GM12878 (cell line): ENCODE results near the gene ZGLP1. TPM values are rescaled to one million over a fixed set of nuclear protein-coding genes. Genes with fewer than 3 reads are reported as not detected.

Source experiments
- ATAC-seq: fragments of 200-7000 bp; cut with Tn5 transposase; 3 replicates; pipeline ENCODE4 v1.9.1; 2020; ENCODE audit warnings: mild to moderate bottlenecking, moderate library complexity
- BruUV-seq: library from RNA; stranded (reverse); fragments of 400-500 nt; replicated peaks from 2 replicates; lab custom pipeline; 2021; lab: Mats Ljungman, UMichigan
- CTCF ChIA-PET: fragments of 300-600 bp; sonication (Branson Sonifier 250); formaldehyde crosslinking; extraction: SDS; loops from one replicate; lab custom pipeline; 2021; ENCODE audit warnings: inconsistent platforms; lab: Yijun Ruan, JAX
- POLR2A ChIA-PET: fragments of 350-600 bp; formaldehyde crosslinking; extraction: SDS; loops from one replicate; lab custom pipeline; 2021; ENCODE audit warnings: inconsistent platforms; lab: Charles Lee
- RAD21 ChIA-PET: fragments of 300-600 bp; sonication (Branson Sonifier 250); formaldehyde crosslinking; loops from one replicate; lab custom pipeline; 2023; ENCODE audit warnings: antibody characterized with exemption; ENCODE audit not compliant: unreplicated experiment; lab: Charles Lee
- SMC1A ChIA-PET: fragments of 300-600 bp; sonication (Branson Sonifier 250); formaldehyde crosslinking; loops from one replicate; lab custom pipeline; 2023; ENCODE audit not compliant: unreplicated experiment, uncharacterized antibody; lab: Charles Lee
- DNase-seq: peaks from one replicate; pipeline ENCODE4 v3.0.0-alpha.2; 2011; ENCODE audit warnings: low read depth, low spot score
- FAIRE-seq: peaks from 3 replicates; lab custom pipeline; 2011; peaks lifted over from hg19 to GRCh38; lab: Jason Lieb, UNC
- H2AFZ ChIP-seq: 2 replicates; pipeline ENCODE4 v1.6.0; 2011; ENCODE audit warnings: low read depth, low read length, control low read depth; ENCODE audit not compliant: control insufficient read depth
- H3K27ac ChIP-seq: 2 replicates; pipeline ENCODE4 v1.5.1; 2011; ENCODE audit warnings: control low read depth; ENCODE audit not compliant: control insufficient read depth, insufficient read depth
- H3K27me3 ChIP-seq, 2 experiments: replicated peaks in 1 of 2; 2 replicates each; pipeline versions ENCODE4 v1.6.0 to v1.6.1; 2011; ENCODE audit warnings: low read length in 1 of 2; ENCODE audit not compliant: control insufficient read depth in 2 of 2, insufficient read depth in 2 of 2
- H3K36me3 ChIP-seq, 2 experiments: 2 replicates each; pipeline ENCODE4 v1.5.1; 2011; ENCODE audit warnings: low read length in 1 of 2; ENCODE audit not compliant: control insufficient read depth in 2 of 2, insufficient read depth in 2 of 2
- H3K4me1 ChIP-seq: 2 replicates; pipeline ENCODE4 v1.6.1; 2011; ENCODE audit warnings: mild to moderate bottlenecking, low read length, moderate library complexity, mixed read lengths; ENCODE audit not compliant: control insufficient read depth, insufficient read depth
- H3K4me2 ChIP-seq: 2 replicates; pipeline ENCODE4 v1.6.0; 2011; ENCODE audit warnings: control low read depth; ENCODE audit not compliant: control insufficient read depth, insufficient read depth
- H3K4me3 ChIP-seq: fragments of 200-600 bp; sonication (generic); 2 replicates; pipeline ENCODE4 v1.5.1; 2016
- H3K79me2 ChIP-seq: 2 replicates; pipeline ENCODE4 v1.6.0; 2011; ENCODE audit warnings: low read length; ENCODE audit not compliant: control insufficient read depth, insufficient read depth
- H3K9ac ChIP-seq: 2 replicates; pipeline ENCODE4 v1.8.0; 2011; ENCODE audit warnings: low read length, control low read depth, mixed read lengths; ENCODE audit not compliant: control insufficient read depth, insufficient read depth
- H3K9me3 ChIP-seq: replicated peaks from 3 replicates; pipeline ENCODE4 v1.5.1; 2011; ENCODE audit warnings: mild to moderate bottlenecking, low read length; ENCODE audit not compliant: control insufficient read depth, insufficient read depth
- H4K20me1 ChIP-seq: 2 replicates; pipeline ENCODE4 v1.6.0; 2011; ENCODE audit not compliant: control insufficient read depth, insufficient read depth
- CBFB ChIP-seq: IDR thresholded peaks from 2 replicates; pipeline ENCODE4 v1.6.1; 2016; ENCODE audit warnings: antibody characterized with exemption, low read depth
- DPF2 ChIP-seq: fragments of 450-650 bp; IDR thresholded peaks from 2 replicates; pipeline ENCODE4 v1.6.1; 2017; ENCODE audit warnings: mild to moderate bottlenecking
- E2F8 ChIP-seq: fragments of 450-650 bp; IDR thresholded peaks from 2 replicates; pipeline ENCODE4 v1.6.1; 2018; ENCODE audit warnings: mild to moderate bottlenecking, low read depth, moderate library complexity; ENCODE audit not compliant: partially characterized antibody
- EGR1 ChIP-seq, 2 experiments: IDR thresholded peaks; 1 replicate in 1 of 2; 2 replicates in 1 of 2; pipeline ENCODE4 v1.6.1; 2011 to 2012; ENCODE audit warnings: low read depth in 2 of 2, low read length in 2 of 2, borderline replicate concordance in 1 of 2, mild to moderate bottlenecking in 1 of 2, moderate library complexity in 1 of 2
- EZH2 ChIP-seq: IDR thresholded peaks from 2 replicates; pipeline ENCODE4 v1.6.1; 2012; ENCODE audit warnings: low read depth, mild to moderate bottlenecking, control low read depth, inconsistent platforms, low read length, borderline replicate concordance; ENCODE audit not compliant: control insufficient read depth
- FOS ChIP-seq: IDR thresholded peaks from 3 replicates; pipeline ENCODE4 v1.6.1; 2011; ENCODE audit warnings: borderline replicate concordance; ENCODE audit not compliant: insufficient read length; ENCODE audit errors: extremely low read depth
- HDGF ChIP-seq: fragments of 450-650 bp; IDR thresholded peaks from 2 replicates; pipeline ENCODE4 v1.6.1; 2016; ENCODE audit warnings: antibody characterized with exemption
- LARP7 ChIP-seq: fragments of 450-650 bp; IDR thresholded peaks from 2 replicates; pipeline ENCODE4 v1.6.1; 2017; ENCODE audit warnings: mild to moderate bottlenecking
- NFYB ChIP-seq: IDR thresholded peaks from 2 replicates; pipeline ENCODE4 v1.6.1; 2011; ENCODE audit warnings: low read depth, mild to moderate bottlenecking, low read length, improper control_type of control experiment, moderate library complexity; ENCODE audit not compliant: insufficient read depth
- POLR2A ChIP-seq: IDR thresholded peaks from 2 replicates; pipeline ENCODE4 v1.6.1; 2011; ENCODE audit warnings: low read depth, mild to moderate bottlenecking, low read length
- RUNX3 ChIP-seq: IDR thresholded peaks from 2 replicates; pipeline ENCODE4 v1.6.1; 2012; ENCODE audit warnings: low read length, inconsistent platforms
- SMAD1 ChIP-seq: fragments of 450-650 bp; IDR thresholded peaks from 2 replicates; pipeline ENCODE4 v1.6.1; 2018; ENCODE audit warnings: mild to moderate bottlenecking, low read depth; ENCODE audit not compliant: partially characterized antibody
- SUZ12 ChIP-seq: fragments of 200-600 bp; sonication (generic); IDR thresholded peaks from one replicate; pipeline ENCODE4 v1.6.1; 2018; ENCODE audit warnings: antibody characterized with exemption, mild to moderate bottlenecking; ENCODE audit not compliant: unreplicated experiment
- TCF7 ChIP-seq: IDR thresholded peaks from 2 replicates; pipeline ENCODE4 v1.6.1; 2014; ENCODE audit warnings: antibody characterized with exemption, borderline replicate concordance
- WGBS: methylation state at CpG from one replicate; pipeline ENCODE4 v1.1.6; 2016; ENCODE audit warnings: low lambda C conversion rate; ENCODE audit not compliant: insufficient replicate concordance, insufficient coverage; ENCODE audit errors: missing lambda C conversion rate; 5-methylcytosine and 5-hydroxymethylcytosine counted together
- in situ Hi-C: fragments of 300-500 bp; cut with MboI; formaldehyde crosslinking; loops from 9 replicates; pipeline ENCODE4 v1.14.3; 2018; ENCODE audit warnings: mixed read lengths
- intact Hi-C: fragments of 100-400 bp; cut with micrococcal nuclease; formaldehyde crosslinking; loops from one replicate; pipeline ENCODE4 v1.14.2; 2022; ENCODE audit not compliant: unreplicated experiment
- polyA plus RNA-seq, 11 experiments: library from polyadenylated mRNA; depleted of rRNA in 4 of 11; unstranded in 6 of 11; stranded (reverse) in 5 of 11; fragments of >200 nt; fragmentation: Nextera tagmentation in 4 of 11; fragmentation: Illumina TruSeq in 1 of 11; extraction: Ambion mirVana in 4 of 11; extraction: Trizol in 1 of 11; gene quantifications; 1 replicate in 1 of 11; 2 replicates in 10 of 11; pipeline versions ENCODE4 v1.2.1 to v1.2.3, GENCODE V29; 2011 to 2016; ENCODE audit warnings: inconsistent platforms in 2 of 11, missing spikeins in 2 of 11, low read depth in 1 of 11
- total RNA-seq, 4 experiments: library from RNA; depleted of rRNA in 3 of 4; stranded (reverse); fragments of >200 nt in 3 of 4; fragmentation: Illumina TruSeq in 1 of 4; extraction: Trizol in 1 of 4; gene quantifications; 2 replicates each; pipeline versions ENCODE4 v1.2.1 to v1.2.3, GENCODE V29; 2013 to 2021
- TF ChIP-seq, protein P1 (sequence below): fragments of 450-650 bp; IDR thresholded peaks from 2 replicates; pipeline ENCODE4 v1.6.1; 2017; ENCODE audit warnings: antibody characterized with exemption, mild to moderate bottlenecking, moderate library complexity
- TF ChIP-seq, protein P2 (sequence below): fragments of 450-650 bp; IDR thresholded peaks from 2 replicates; pipeline ENCODE4 v1.6.1; 2017; ENCODE audit warnings: mild to moderate bottlenecking, low read depth, inconsistent platforms; ENCODE audit not compliant: poor library complexity, severe bottlenecking

Gene ZGLP1
- total and polyA plus RNA-seq, 10 of the 15 experiments (the other 5 are each of a cell fraction or from before 2014, with no cell fraction given) = 0.29 to 5.6 (median 1.3) TPM

DNA sequence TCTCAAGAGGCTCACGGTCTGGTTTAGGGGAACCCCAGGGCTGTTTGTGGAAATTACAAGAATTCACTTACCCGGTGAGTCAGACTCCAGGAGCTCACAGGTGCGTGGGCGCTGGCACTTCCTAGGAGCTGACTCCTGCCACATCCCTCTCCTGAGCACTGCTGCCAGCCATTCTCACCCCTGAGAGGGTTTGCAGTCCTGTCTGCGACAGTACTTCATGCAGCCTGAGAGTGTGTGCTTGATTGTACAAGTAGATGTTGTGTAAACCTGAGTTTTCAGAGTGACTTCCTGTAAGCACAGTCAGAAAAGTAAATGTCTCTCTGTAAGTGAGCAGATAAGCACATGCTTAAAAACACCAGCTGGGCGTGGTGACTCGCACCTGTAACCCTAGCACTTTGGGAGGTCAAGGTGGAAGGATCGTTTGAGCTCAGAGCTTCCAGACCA, 49.5 kb downstream of the ZGLP1 start:
- WGBS = 22% methylated on average over 8 of the region's 8 CpGs
- Histone ChIP-seq H3K4me2 (0 out of 2 replicates have a peak overlapping the region, but pooled peaks have one; percentile 2), H3K9me3 (no peaks in the 10 kb centered on the region; the same call in 2 of the 3 replicates), H3K27ac (peak overlapping the region; percentile 27; the same call in 1 of the 2 replicates), H3K27me3 (no peaks in the 10 kb centered on the region), H4K20me1 (no peaks in the 10 kb centered on the region), H3K36me3 (peaks cover 17 to 21% of the 10 kb centered on the region in 2 experiments; a peak in 3 of 4 replicates), H3K79me2 (peaks cover 1% of the 10 kb centered on the region; the same call in 1 of the 2 replicates), H3K4me3 (no peak overlapping the region), H3K4me1 (peaks cover 11% of the 10 kb centered on the region), H3K9ac (no peak overlapping the region), H2AFZ (no peak overlapping the region)
- BruUV-seq = no TSS peak
- ChIA-PET RAD21 (interaction anchor here (0.8 to 7.2 kb wide), 12 partner anchors 10 to 158 kb away, joined by 3 to 107 read pairs (median 4); partner anchors contain the start of genes DNMT1, ICAM1, ICAM5 and TYK2), CTCF (interaction anchor here (0.6 to 5.2 kb wide), 19 partner anchors 10 to 328 kb away, joined by 3 to 186 read pairs (median 7); partner anchors contain the start of genes DNMT1, ICAM1, ICAM4 and ICAM5), SMC1A (interaction anchor here (0.7 to 5.6 kb wide), 8 partner anchors 9 to 141 kb away, joined by 3 to 83 read pairs (median 4); partner anchors contain the start of genes ICAM1, MRPL4 and RAVER1), POLR2A (interaction anchor here (0.5 to 3.8 kb wide), 8 partner anchors 12 to 1283 kb away, joined by 3 to 32 read pairs (median 4); partner anchors contain the start of genes ICAM1 and ICAM5)
- ATAC-seq (peak; percentile 19), DNase-seq (no peak), FAIRE-seq (no peak)
- in situ Hi-C loops (no loop called here), intact Hi-C loops (no loop called here)
- TF ChIP-seq DPF2 (0 out of 2 replicates have a peak, but pooled peaks have one; percentile 15), EGR1 (IDR thresholded peaks at IDR 0.05; ENCODE audit: borderline replicate concordance in 1 of 2, low read depth in 2 of 2, low read length in 2 of 2) (peak in 1 of 2 experiments; percentile 82; a peak in 1 of 3 replicates), E2F8 (no peak), POLR2A (peak; percentile 52; the same call in 1 of the 2 replicates), TCF7 (no peak), CBFB (no peak; the same call in 1 of the 2 replicates), HDGF (no peak), EZH2 (no peak), NFYB (no peak), SMAD1 (no peak), LARP7 (no peak), SUZ12 (no peak), RUNX3 (peak; percentile 20; the same call in 1 of the 2 replicates), FOS (no peak)
- TF ChIP-seq, protein P1, sequence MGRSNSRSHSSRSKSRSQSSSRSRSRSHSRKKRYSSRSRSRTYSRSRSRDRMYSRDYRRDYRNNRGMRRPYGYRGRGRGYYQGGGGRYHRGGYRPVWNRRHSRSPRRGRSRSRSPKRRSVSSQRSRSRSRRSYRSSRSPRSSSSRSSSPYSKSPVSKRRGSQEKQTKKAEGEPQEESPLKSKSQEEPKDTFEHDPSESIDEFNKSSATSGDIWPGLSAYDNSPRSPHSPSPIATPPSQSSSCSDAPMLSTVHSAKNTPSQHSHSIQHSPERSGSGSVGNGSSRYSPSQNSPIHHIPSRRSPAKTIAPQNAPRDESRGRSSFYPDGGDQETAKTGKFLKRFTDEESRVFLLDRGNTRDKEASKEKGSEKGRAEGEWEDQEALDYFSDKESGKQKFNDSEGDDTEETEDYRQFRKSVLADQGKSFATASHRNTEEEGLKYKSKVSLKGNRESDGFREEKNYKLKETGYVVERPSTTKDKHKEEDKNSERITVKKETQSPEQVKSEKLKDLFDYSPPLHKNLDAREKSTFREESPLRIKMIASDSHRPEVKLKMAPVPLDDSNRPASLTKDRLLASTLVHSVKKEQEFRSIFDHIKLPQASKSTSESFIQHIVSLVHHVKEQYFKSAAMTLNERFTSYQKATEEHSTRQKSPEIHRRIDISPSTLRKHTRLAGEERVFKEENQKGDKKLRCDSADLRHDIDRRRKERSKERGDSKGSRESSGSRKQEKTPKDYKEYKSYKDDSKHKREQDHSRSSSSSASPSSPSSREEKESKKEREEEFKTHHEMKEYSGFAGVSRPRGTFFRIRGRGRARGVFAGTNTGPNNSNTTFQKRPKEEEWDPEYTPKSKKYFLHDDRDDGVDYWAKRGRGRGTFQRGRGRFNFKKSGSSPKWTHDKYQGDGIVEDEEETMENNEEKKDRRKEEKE = no peak
- TF ChIP-seq, protein P2, sequence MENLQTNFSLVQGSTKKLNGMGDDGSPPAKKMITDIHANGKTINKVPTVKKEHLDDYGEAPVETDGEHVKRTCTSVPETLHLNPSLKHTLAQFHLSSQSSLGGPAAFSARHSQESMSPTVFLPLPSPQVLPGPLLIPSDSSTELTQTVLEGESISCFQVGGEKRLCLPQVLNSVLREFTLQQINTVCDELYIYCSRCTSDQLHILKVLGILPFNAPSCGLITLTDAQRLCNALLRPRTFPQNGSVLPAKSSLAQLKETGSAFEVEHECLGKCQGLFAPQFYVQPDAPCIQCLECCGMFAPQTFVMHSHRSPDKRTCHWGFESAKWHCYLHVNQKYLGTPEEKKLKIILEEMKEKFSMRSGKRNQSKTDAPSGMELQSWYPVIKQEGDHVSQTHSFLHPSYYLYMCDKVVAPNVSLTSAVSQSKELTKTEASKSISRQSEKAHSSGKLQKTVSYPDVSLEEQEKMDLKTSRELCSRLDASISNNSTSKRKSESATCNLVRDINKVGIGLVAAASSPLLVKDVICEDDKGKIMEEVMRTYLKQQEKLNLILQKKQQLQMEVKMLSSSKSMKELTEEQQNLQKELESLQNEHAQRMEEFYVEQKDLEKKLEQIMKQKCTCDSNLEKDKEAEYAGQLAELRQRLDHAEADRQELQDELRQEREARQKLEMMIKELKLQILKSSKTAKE = no peak
